ENCODE results near the gene CALHM6. TPM values are rescaled to one million over a fixed set of nuclear protein-coding genes. Genes with fewer than 3 reads are reported as not detected.

Gene CALHM6
- total RNA-seq, 1 experiment from 2014 or later: not detected

DNA sequence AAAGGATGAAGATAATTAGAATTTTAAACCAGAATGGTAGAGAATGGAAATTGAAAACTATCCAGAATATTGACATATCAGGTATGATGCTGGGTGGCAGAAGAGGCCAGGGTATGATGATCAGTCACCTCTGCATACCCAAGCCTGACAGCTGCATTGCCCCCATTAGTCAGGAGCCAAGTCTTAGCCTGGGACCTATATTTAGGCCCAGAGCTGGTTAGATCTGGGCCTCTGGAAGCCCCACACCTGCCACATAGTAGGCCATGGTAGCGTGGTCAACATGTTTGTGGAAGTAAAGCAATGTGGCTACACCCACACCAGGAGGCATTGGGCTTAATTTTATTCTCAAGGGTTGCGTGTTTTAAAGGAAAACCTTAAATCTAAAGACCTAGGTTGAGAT is 32.1 kb upstream of the CALHM6 start:
- Histone ChIP-seq H3K27me3 (replicated peaks; ENCODE audit: insufficient read depth, low read depth, low read length, poor library complexity) (no peaks in the 10 kb centered on the region), H3K9me3 (ENCODE audit: low read depth, low read length, poor library complexity, severe bottlenecking) (no peaks in the 10 kb centered on the region), H3K27ac (ENCODE audit: low read depth, low read length, poor library complexity, severe bottlenecking) (no peak overlapping the region), H3K4me3 (ENCODE audit: low read depth, low read length, poor library complexity, severe bottlenecking) (no peak overlapping the region), H3K36me3 (ENCODE audit: insufficient read depth, low read length, poor library complexity, severe bottlenecking) (peaks cover 3% of the 10 kb centered on the region), H3K4me1 (ENCODE audit: insufficient read depth, low read length, poor library complexity, severe bottlenecking) (no peaks in the 10 kb centered on the region)
- intact Hi-C loops (cut with micrococcal nuclease; ENCODE audit: unreplicated experiment): no loop called here
- TF ChIP-seq, protein P1, sequence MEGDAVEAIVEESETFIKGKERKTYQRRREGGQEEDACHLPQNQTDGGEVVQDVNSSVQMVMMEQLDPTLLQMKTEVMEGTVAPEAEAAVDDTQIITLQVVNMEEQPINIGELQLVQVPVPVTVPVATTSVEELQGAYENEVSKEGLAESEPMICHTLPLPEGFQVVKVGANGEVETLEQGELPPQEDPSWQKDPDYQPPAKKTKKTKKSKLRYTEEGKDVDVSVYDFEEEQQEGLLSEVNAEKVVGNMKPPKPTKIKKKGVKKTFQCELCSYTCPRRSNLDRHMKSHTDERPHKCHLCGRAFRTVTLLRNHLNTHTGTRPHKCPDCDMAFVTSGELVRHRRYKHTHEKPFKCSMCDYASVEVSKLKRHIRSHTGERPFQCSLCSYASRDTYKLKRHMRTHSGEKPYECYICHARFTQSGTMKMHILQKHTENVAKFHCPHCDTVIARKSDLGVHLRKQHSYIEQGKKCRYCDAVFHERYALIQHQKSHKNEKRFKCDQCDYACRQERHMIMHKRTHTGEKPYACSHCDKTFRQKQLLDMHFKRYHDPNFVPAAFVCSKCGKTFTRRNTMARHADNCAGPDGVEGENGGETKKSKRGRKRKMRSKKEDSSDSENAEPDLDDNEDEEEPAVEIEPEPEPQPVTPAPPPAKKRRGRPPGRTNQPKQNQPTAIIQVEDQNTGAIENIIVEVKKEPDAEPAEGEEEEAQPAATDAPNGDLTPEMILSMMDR (conservative IDR thresholded peaks at IDR 0.05; ENCODE audit: low read depth, low read length): no peak
- BruUV-seq (replicated peaks): no TSS peak
- no peak for DNase-seq (ENCODE audit: low spot score)
- ChIA-PET CTCF (no interaction called here), POLR2A (ENCODE audit: low non-redundant PET) (no interaction called here)

DNA sequence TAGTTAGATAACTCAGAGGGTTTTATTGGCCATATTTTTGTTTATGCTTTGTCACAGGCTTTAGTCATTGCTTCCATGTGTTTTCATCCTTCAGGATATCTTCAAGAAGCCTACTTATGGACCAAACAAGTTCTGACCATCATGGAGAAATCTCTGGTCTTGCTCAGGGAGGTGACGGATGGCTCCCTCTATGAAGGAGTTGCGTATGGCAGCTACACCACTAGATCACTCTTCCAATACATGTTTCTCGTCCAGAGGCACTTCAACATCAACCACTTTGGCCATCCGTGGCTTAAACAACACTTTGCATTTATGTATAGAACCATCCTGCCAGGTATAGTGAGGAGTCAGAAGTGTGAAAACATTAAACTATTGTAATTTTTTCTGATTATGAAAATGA is 30.3 kb upstream of the CALHM6 start:
- POLR2A ChIA-PET (ENCODE audit: low non-redundant PET): no interaction called here

DNA sequence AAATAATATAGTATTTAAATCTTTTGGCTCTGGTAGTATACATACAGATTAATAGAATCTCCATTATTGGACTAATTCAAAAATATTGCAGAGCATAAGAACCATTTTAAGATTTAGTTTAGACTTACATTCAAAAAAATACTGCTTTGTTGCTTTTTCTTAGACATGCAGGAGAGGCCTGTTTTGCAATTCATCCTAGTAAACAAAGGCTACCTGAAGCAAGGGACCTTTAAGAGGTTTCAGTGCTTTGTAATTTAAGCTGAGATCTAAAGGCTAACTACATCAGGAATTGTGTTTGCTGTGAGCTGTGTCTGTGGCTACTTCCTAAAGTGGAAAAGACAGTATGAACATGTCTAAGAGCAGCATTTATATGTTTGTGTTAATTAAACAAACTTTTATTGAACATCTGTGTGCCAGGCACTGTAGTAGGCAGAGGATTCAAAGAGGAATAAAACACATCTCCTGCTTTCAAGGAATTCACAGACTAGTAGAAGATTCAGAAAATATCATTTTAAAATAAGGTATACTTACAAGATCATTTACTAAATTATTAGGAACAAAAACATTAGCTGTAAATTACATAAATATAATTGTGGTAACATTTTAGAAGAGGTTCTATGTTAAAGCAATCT is 29.1 kb upstream of the CALHM6 start:
- H3K36me3 ChIP-seq (ENCODE audit: insufficient read depth, low read length, poor library complexity, severe bottlenecking): peaks cover 3% of the 10 kb centered on the region
- H3K27ac ChIP-seq (ENCODE audit: low read depth, low read length, poor library complexity, severe bottlenecking): no peak overlapping the region
- TF ChIP-seq, protein P1 (conservative IDR thresholded peaks at IDR 0.05; ENCODE audit: low read depth, low read length): no peak
- no peak for TF ChIP-seq EZH2 (IDR thresholded peaks at IDR 0.05; ENCODE audit: borderline replicate concordance, low read depth, low read length, poor library complexity, severe bottlenecking)
- POLR2A ChIA-PET (ENCODE audit: low non-redundant PET): no interaction called here
- CTCF ChIA-PET: no interaction called here
- intact Hi-C loops (cut with micrococcal nuclease; ENCODE audit: unreplicated experiment): loop anchor here (10.0 kb wide), 1 partner anchor 147 kb away; no protein-coding TSS in a partner anchor
- H3K4me1 ChIP-seq (ENCODE audit: insufficient read depth, low read length, poor library complexity, severe bottlenecking): no peaks in the 10 kb centered on the region
- H3K4me3 ChIP-seq (ENCODE audit: low read depth, low read length, poor library complexity, severe bottlenecking): no peak overlapping the region
- no peaks in the 10 kb centered on the region for H3K27me3 ChIP-seq (replicated peaks; ENCODE audit: insufficient read depth, low read depth, low read length, poor library complexity)
- DNase-seq (ENCODE audit: low spot score): no peak
- no peaks in the 10 kb centered on the region for H3K9me3 ChIP-seq (ENCODE audit: low read depth, low read length, poor library complexity, severe bottlenecking)
- no TSS peak for BruUV-seq (replicated peaks)

More for the DNA sequence above, 30.3 kb upstream of the CALHM6 start:
- Histone ChIP-seq H3K4me3 (ENCODE audit: low read depth, low read length, poor library complexity, severe bottlenecking) (no peak overlapping the region), H3K9me3 (ENCODE audit: low read depth, low read length, poor library complexity, severe bottlenecking) (no peaks in the 10 kb centered on the region), H3K27ac (ENCODE audit: low read depth, low read length, poor library complexity, severe bottlenecking) (no peak overlapping the region), H3K36me3 (ENCODE audit: insufficient read depth, low read length, poor library complexity, severe bottlenecking) (peaks cover 3% of the 10 kb centered on the region), H3K4me1 (ENCODE audit: insufficient read depth, low read length, poor library complexity, severe bottlenecking) (no peaks in the 10 kb centered on the region), H3K27me3 (replicated peaks; ENCODE audit: insufficient read depth, low read depth, low read length, poor library complexity) (no peaks in the 10 kb centered on the region)
- intact Hi-C loops (cut with micrococcal nuclease; ENCODE audit: unreplicated experiment): loop anchor here (10.0 kb wide), 1 partner anchor 146 kb away; no protein-coding TSS in a partner anchor
- DNase-seq (ENCODE audit: low spot score): no peak
- CTCF ChIA-PET: no interaction called here
- BruUV-seq (replicated peaks): no TSS peak
- TF ChIP-seq, protein P1 (conservative IDR thresholded peaks at IDR 0.05; ENCODE audit: low read depth, low read length): no peak
- TF ChIP-seq EZH2 (IDR thresholded peaks at IDR 0.05; ENCODE audit: borderline replicate concordance, low read depth, low read length, poor library complexity, severe bottlenecking): no peak

Data from A673 (cell line).